ENCODE results near the gene GAGE1. TPM values are rescaled to one million over a fixed set of nuclear protein-coding genes. Genes with fewer than 3 reads are reported as not detected.

GAGE1 gene
- not detected in 2 replicates for total RNA-seq

GRCh38 chrX:49598720-49599119 is at the start of gene GAGE1:
Gene GAGE1, plus strand, starts transcription at chrX:49599020. Its CDS starts 1,155 bp downstream, at chrX:49600175.

GRCh38 chrX:49550989-49551388 is 47.8 kb upstream of the GAGE1 start, which contains the start of gene GAGE12E:
Gene GAGE12E, plus strand, starts transcription at chrX:49551289. Its CDS starts 1,155 bp downstream, at chrX:49552444.

GRCh38 chrX:49560542-49560941 is 38.3 kb upstream of the GAGE1 start, which contains the start of gene GAGE12F:
Gene GAGE12F, plus strand, starts transcription at chrX:49560842. Its CDS starts 1,155 bp downstream, at chrX:49561997.

GRCh38 chrX:49570100-49570499 is 28.7 kb upstream of the GAGE1 start, which contains the start of gene GAGE12G:
Gene GAGE12G, plus strand, starts transcription at chrX:49570400. Its CDS starts 1,155 bp downstream, at chrX:49571555.

GRCh38 chrX:49579649-49580048 is 19.2 kb upstream of the GAGE1 start, which contains the start of gene GAGE12H:
Gene GAGE12H, plus strand, starts transcription at chrX:49579949. Its CDS starts 1,155 bp downstream, at chrX:49581104.

GRCh38 chrX:49589196-49589595 is 9.6 kb upstream of the GAGE1 start, which contains the start of gene GAGE2A:
Gene GAGE2A, plus strand, starts transcription at chrX:49589496. Its CDS starts 1,155 bp downstream, at chrX:49590651.

Other genes with a start within 250 kb of the GAGE1 start
- not detected in 2 replicates for gene GAGE12C, start 66.8 kb upstream of the GAGE1 start, total RNA-seq
- not detected in 2 replicates for gene GAGE12D, start 57.3 kb upstream of the GAGE1 start, total RNA-seq
- gene GAGE12E, start 47.7 kb upstream of the GAGE1 start, total RNA-seq, result not detected in 2 replicates
- not detected in 2 replicates for gene GAGE12F, start 38.2 kb upstream of the GAGE1 start, total RNA-seq
- not detected in 2 replicates for gene GAGE12G, start 28.6 kb upstream of the GAGE1 start, total RNA-seq
- gene GAGE12H, start 19.1 kb upstream of the GAGE1 start, total RNA-seq, result not detected in 2 replicates
- gene GAGE2A, start 9.5 kb upstream of the GAGE1 start, total RNA-seq, result not detected in 2 replicates
- not detected in 2 replicates for gene PAGE1, start 97.0 kb downstream of the GAGE1 start, total RNA-seq
- gene PAGE4, start 230.3 kb downstream of the GAGE1 start, total RNA-seq, result not detected in 2 replicates

All from myometrial cell (primary cell).